A549 (cell line): ENCODE results near the gene MIPOL1. TPM values are rescaled to one million over a fixed set of nuclear protein-coding genes. Genes with fewer than 3 reads are reported as not detected.

ENCODE experiments used
- ATAC-seq, 2 experiments: fragments of 200-7000 bp in 1 of 2; fragments of >200 bp in 1 of 2; cut with Nextera tagmentation in 1 of 2; cut with Tn5 transposase in 1 of 2; 3 replicates each; pipeline versions ENCODE4 v1.8.0 to v1.9.1; 2018 to 2020; ENCODE audit warnings: mild to moderate bottlenecking in 1 of 2, moderate library complexity in 1 of 2
- CTCF ChIA-PET: fragments of 300-600 bp; sonication (Branson Sonifier 250); formaldehyde crosslinking; extraction: SDS; loops from one replicate; lab custom pipeline; 2021; ENCODE audit warnings: antibody characterized with exemption, inconsistent platforms; lab: Yijun Ruan, JAX
- POLR2A ChIA-PET: fragments of 350-600 bp; formaldehyde crosslinking; extraction: SDS; loops from one replicate; lab custom pipeline; 2021; ENCODE audit warnings: antibody characterized with exemption, inconsistent platforms; lab: Yijun Ruan, JAX
- DNase-seq, 2 experiments: peaks; one replicate each; pipeline versions ENCODE4 v3.0.0 to v3.0.0-alpha.2; 2011 to 2016; ENCODE audit warnings: low read depth in 1 of 2, low spot score in 1 of 2
- FAIRE-seq: peaks from 2 replicates; lab custom pipeline; 2011; peaks lifted over from hg19 to GRCh38; lab: Jason Lieb, UNC
- H3K27ac ChIP-seq, 2 experiments: fragments of >200 bp; sonication (Bioruptor Twin); formaldehyde crosslinking; 3 replicates each; pipeline ENCODE4 v1.5.1; 2016 to 2017
- H3K4me1 ChIP-seq: fragments of >200 bp; sonication (Bioruptor Twin); formaldehyde crosslinking; 3 replicates; pipeline ENCODE4 v1.6.1; 2016
- H3K4me2 ChIP-seq: fragments of >200 bp; sonication (Bioruptor Twin); formaldehyde crosslinking; 3 replicates; pipeline ENCODE4 v1.6.1; 2016
- H3K4me3 ChIP-seq: fragments of >200 bp; sonication (Bioruptor Twin); formaldehyde crosslinking; 3 replicates; pipeline ENCODE4 v1.5.1; 2016
- H3K9me3 ChIP-seq: fragments of >200 bp; sonication (Bioruptor Twin); formaldehyde crosslinking; 3 replicates; pipeline ENCODE4 v1.6.1; 2016
- BHLHE40 ChIP-seq: IDR thresholded peaks from 2 replicates; pipeline ENCODE4 v1.6.1; 2012; ENCODE audit warnings: low read depth, low read length, inconsistent platforms
- CBX2 ChIP-seq: fragments of 200-600 bp; sonication (generic); IDR thresholded peaks from 2 replicates; pipeline ENCODE4 v1.6.1; 2016; ENCODE audit warnings: low read depth, mild to moderate bottlenecking, borderline replicate concordance
- CBX8 ChIP-seq: fragments of 200-600 bp; sonication (generic); IDR thresholded peaks from 2 replicates; pipeline ENCODE4 v1.6.1; 2016
- CHD4 ChIP-seq: fragments of 200-600 bp; sonication (generic); IDR thresholded peaks from 2 replicates; pipeline ENCODE4 v1.6.1; 2016; ENCODE audit warnings: antibody characterized with exemption, mild to moderate bottlenecking, borderline replicate concordance
- ESRRA ChIP-seq: fragments of 150-350 bp; IDR thresholded peaks from 2 replicates; pipeline ENCODE4 v1.6.1; 2014; ENCODE audit warnings: mild to moderate bottlenecking, low read length, borderline replicate concordance
- FOSL2 ChIP-seq, 2 experiments: fragments of 450-650 bp in 1 of 2; fragments of >200 bp in 1 of 2; sonication (Bioruptor Twin) in 1 of 2; formaldehyde crosslinking; IDR thresholded peaks; 2 replicates each; pipeline versions ENCODE4 v1.5.0 to v1.6.1; 2016 to 2020; ENCODE audit warnings: mild to moderate bottlenecking in 1 of 2, moderate library complexity in 1 of 2
- FOXS1 ChIP-seq: fragments of 250-450 bp; sonication (Bioruptor Pico); IDR thresholded peaks from 2 replicates; pipeline ENCODE4 v1.5.0; 2020; ENCODE audit warnings: mild to moderate bottlenecking, moderate library complexity
- GATA3 ChIP-seq: IDR thresholded peaks from 2 replicates; pipeline ENCODE4 v1.6.1; 2012; ENCODE audit warnings: borderline replicate concordance
- HOXB13 ChIP-seq: fragments of 250-450 bp; sonication (Bioruptor Pico); IDR thresholded peaks from 2 replicates; pipeline ENCODE4 v1.5.0; 2020; ENCODE audit warnings: low read depth, mild to moderate bottlenecking, moderate library complexity
- HOXB5 ChIP-seq: fragments of 250-450 bp; sonication (Bioruptor Pico); IDR thresholded peaks from 2 replicates; pipeline ENCODE4 v1.5.0; 2020; ENCODE audit warnings: mild to moderate bottlenecking, moderate library complexity
- KDM5A ChIP-seq: fragments of 200-600 bp; sonication (generic); IDR thresholded peaks from 2 replicates; pipeline ENCODE4 v1.6.1; 2016; ENCODE audit warnings: antibody characterized with exemption, mild to moderate bottlenecking
- MAFK ChIP-seq: fragments of 450-650 bp; IDR thresholded peaks from 2 replicates; pipeline ENCODE4 v1.6.1; 2014; ENCODE audit not compliant: partially characterized antibody
- MAZ ChIP-seq: fragments of 150-350 bp; IDR thresholded peaks from 2 replicates; pipeline ENCODE4 v1.6.1; 2014; ENCODE audit warnings: antibody characterized with exemption, low read depth, low read length, borderline replicate concordance
- MYC ChIP-seq: IDR thresholded peaks from 2 replicates; pipeline ENCODE4 v1.6.1; 2012; ENCODE audit warnings: mild to moderate bottlenecking, inconsistent platforms, low read length, improper control_type of control experiment, borderline replicate concordance
- NFE2L2 ChIP-seq: fragments of 150-350 bp; conservative IDR thresholded peaks from 2 replicates; pipeline ENCODE4 v1.6.1; 2014; ENCODE audit warnings: low read length
- PHF8 ChIP-seq: fragments of 200-600 bp; sonication (generic); IDR thresholded peaks from 2 replicates; pipeline ENCODE4 v1.6.1; 2016; ENCODE audit warnings: low read depth, mild to moderate bottlenecking, antibody characterized with exemption, moderate library complexity, borderline replicate concordance
- POLR2A ChIP-seq: IDR thresholded peaks from 2 replicates; pipeline ENCODE4 v1.6.1; 2012; ENCODE audit warnings: mild to moderate bottlenecking, low read length
- POLR2AphosphoS2 ChIP-seq: conservative IDR thresholded peaks from 2 replicates; pipeline ENCODE4 v1.6.1; 2012; ENCODE audit warnings: low read length, improper control_type of control experiment, inconsistent platforms
- RFX5 ChIP-seq: fragments of 450-650 bp; IDR thresholded peaks from 2 replicates; pipeline ENCODE4 v1.7.1; 2014; ENCODE audit warnings: antibody characterized with exemption, mild to moderate bottlenecking, moderate library complexity
- RNF2 ChIP-seq: fragments of 200-600 bp; sonication (generic); IDR thresholded peaks from 2 replicates; pipeline ENCODE4 v1.6.1; 2016; ENCODE audit warnings: low read depth, mild to moderate bottlenecking, antibody characterized with exemption, moderate library complexity, borderline replicate concordance
- SREBF2 ChIP-seq: fragments of 450-650 bp; IDR thresholded peaks from 2 replicates; pipeline ENCODE4 v1.6.1; 2014; ENCODE audit warnings: mild to moderate bottlenecking, moderate library complexity
- TFCP2L1 ChIP-seq: fragments of 250-450 bp; sonication (Bioruptor Pico); IDR thresholded peaks from 2 replicates; pipeline ENCODE4 v1.5.0; 2021; ENCODE audit warnings: mild to moderate bottlenecking
- TP53 ChIP-seq: fragments of 250-450 bp; sonication (Bioruptor Pico); IDR thresholded peaks from 2 replicates; pipeline ENCODE4 v1.5.0; 2021; ENCODE audit warnings: mild to moderate bottlenecking, moderate library complexity
- ZC3H11A ChIP-seq: fragments of 450-650 bp; IDR thresholded peaks from 2 replicates; pipeline ENCODE4 v1.6.1; 2014; ENCODE audit warnings: antibody characterized with exemption, mild to moderate bottlenecking
- WGBS: methylation state at CpG from one replicate; pipeline ENCODE4 v1.1.6; 2017; ENCODE audit errors: missing lambda C conversion rate; 5-methylcytosine and 5-hydroxymethylcytosine counted together
- polyA plus RNA-seq, 4 experiments: library from polyadenylated mRNA; depleted of rRNA in 3 of 4; stranded (reverse); fragments of >200 nt; fragmentation: RNase III in 1 of 4; extraction: RNeasy Plus Mini Kit Qiagen cat#74134 plus additional on column Dnase treatment in 1 of 4; gene quantifications; 2 replicates in 3 of 4; 3 replicates in 1 of 4; pipeline ENCODE4 v1.2.3, GENCODE V29; 2011 to 2017
- TF ChIP-seq, protein P1 (sequence below): fragments of 450-650 bp; IDR thresholded peaks from 2 replicates; pipeline ENCODE4 v1.6.1; 2014; ENCODE audit warnings: antibody characterized with exemption
- TF ChIP-seq, protein P2 (sequence below): fragments of >200 bp; sonication (Bioruptor Twin); formaldehyde crosslinking; IDR thresholded peaks from 2 replicates; pipeline ENCODE4 v1.6.1; 2016
- TF ChIP-seq, protein P3 (sequence below): fragments of 250-450 bp; sonication (Bioruptor Pico); IDR thresholded peaks from 2 replicates; pipeline ENCODE4 v1.5.0; 2020; ENCODE audit warnings: low read depth, mild to moderate bottlenecking, moderate library complexity

MIPOL1 gene
- polyA plus RNA-seq, 2 of the 4 experiments (the other 2 are of a cell fraction) = 5.2 to 13.4 TPM

DNA sequence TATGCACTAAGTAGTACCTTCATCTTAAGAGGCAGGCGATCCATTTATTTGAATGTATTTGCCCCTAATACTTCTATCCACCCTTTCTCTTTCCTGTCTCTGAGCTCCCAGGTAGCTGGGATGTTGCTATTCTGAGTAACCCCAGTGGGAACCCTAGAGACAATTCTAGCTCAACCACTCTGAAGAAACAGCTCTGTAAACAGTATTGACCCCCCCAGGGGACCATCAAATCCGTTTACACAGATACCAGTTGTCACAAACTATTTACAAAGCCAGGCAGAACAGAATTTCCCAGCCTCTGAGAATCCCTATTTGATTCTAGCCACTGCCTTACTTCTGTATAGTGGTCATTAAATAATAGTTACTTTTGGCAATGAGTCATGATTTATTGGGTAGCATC is 64.9 kb downstream of the MIPOL1 start:
- DNase-seq (no peak), ATAC-seq (no peak), FAIRE-seq (no peak)
- H3K9me3 ChIP-seq = no peaks in the 10 kb centered on the region
- CTCF ChIA-PET = interaction anchor here (1.1 kb wide), 1 partner anchor 32 kb away, joined by 3 read pairs; no protein-coding TSS in a partner anchor
- no peak overlapping the region for H3K4me2 ChIP-seq
- H3K4me3 ChIP-seq = no peak overlapping the region
- WGBS = 50% methylated on average over 2 of the region's 2 CpGs
- TF ChIP-seq MYC = no peak
- no peak for TF ChIP-seq GATA3
- TF ChIP-seq, protein P1, sequence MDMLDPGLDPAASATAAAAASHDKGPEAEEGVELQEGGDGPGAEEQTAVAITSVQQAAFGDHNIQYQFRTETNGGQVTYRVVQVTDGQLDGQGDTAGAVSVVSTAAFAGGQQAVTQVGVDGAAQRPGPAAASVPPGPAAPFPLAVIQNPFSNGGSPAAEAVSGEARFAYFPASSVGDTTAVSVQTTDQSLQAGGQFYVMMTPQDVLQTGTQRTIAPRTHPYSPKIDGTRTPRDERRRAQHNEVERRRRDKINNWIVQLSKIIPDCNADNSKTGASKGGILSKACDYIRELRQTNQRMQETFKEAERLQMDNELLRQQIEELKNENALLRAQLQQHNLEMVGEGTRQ = no peak
- no peak for TF ChIP-seq SREBF2
- TF ChIP-seq POLR2A = no peak
- TF ChIP-seq HOXB5 (CRISPR knock-in tag) = no peak
- no peak for TF ChIP-seq RFX5
- H3K27ac ChIP-seq = no peak overlapping the region
- POLR2A ChIA-PET = no interaction called here
- H3K4me1 ChIP-seq = no peaks in the 10 kb centered on the region

DNA sequence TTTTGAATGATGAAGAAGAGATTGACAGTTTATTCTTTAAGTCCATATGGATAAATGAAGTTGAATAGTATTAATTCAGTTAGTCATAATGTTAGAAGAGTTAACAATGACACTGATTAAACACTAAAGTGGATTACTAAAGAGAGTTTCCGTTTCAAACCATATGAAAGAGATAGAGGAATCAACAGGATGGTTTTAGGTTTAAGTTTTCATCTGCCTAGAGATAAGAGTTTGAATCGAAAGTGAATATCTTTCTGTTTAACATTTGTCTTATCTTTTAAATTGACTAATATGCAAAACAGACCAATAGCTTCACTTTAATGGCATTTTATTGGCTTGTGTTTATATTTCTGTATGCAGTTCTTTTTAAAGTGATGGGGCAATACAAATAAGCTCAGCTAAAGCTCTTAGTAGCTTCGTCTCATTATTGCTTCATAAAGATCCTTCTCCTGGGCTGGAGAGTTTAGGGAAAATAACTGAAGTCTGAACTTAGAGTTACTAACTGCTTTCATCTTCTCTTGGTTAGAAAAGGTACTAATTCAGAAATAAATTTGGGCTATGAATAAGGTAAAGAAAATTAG is 66.0 kb downstream of the MIPOL1 start:
- no peaks in the 10 kb centered on the region for H3K9me3 ChIP-seq
- peak; percentile 18 for FAIRE-seq
- H3K4me2 ChIP-seq = no peak overlapping the region
- no peak overlapping the region for H3K4me3 ChIP-seq
- 70% methylated on average over 3 of the region's 3 CpGs for WGBS
- H3K27ac ChIP-seq = no peak overlapping the region
- TF ChIP-seq TFCP2L1 (CRISPR knock-in tag) (no peak), KDM5A (no peak), POLR2AphosphoS2 (no peak), MAFK (no peak)
- TF ChIP-seq, all 56 proteins: peak for 0
- ChIA-PET CTCF (no interaction called here), POLR2A (no interaction called here)
- ATAC-seq (no peak), DNase-seq (no peak)
- H3K4me1 ChIP-seq = no peaks in the 10 kb centered on the region

DNA sequence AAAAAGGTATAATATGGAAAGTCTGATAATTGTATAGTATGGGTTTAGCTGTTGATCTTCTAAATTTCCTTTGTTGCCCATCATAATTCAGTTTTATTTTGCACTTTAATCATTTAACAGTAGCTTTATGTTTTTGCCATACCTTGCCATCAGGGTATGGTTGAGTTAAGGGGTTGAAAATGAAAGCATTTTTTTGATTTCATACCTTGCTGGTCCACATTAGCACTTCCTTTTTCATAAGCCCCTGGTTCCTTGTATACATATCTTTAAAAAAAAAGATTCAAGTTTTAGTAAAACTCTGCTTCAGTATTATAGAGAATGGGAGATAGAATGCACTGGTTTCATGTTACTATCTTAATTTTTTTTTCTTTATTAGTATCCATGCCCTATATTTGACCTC is 71.1 kb downstream of the MIPOL1 start:
- Histone ChIP-seq H3K4me3 (no peak overlapping the region), H3K9me3 (no peaks in the 10 kb centered on the region), H3K27ac (no peak overlapping the region), H3K4me2 (no peak overlapping the region), H3K4me1 (peaks cover 5% of the 10 kb centered on the region; the same call in 1 of the 3 replicates)
- POLR2A ChIA-PET = no interaction called here
- no peak for ATAC-seq
- DNase-seq = no peak
- FAIRE-seq = no peak
- TF ChIP-seq CBX8 (no peak), FOXS1 (CRISPR knock-in tag) (no peak), HOXB13 (CRISPR knock-in tag) (no peak), ESRRA (no peak), POLR2AphosphoS2 (no peak), FOSL2 (IDR thresholded peaks at IDR 0.05) (no peak), FOSL2 (CRISPR knock-in tag; IDR thresholded peaks at IDR 0.05) (no peak), TP53 (CRISPR knock-in tag) (no peak), PHF8 (no peak)
- TF ChIP-seq, all 56 proteins: peak for 0
- CTCF ChIA-PET = interaction anchor here (0.7 kb wide), 1 partner anchor 234 kb away, joined by 3 read pairs; no protein-coding TSS in a partner anchor

DNA sequence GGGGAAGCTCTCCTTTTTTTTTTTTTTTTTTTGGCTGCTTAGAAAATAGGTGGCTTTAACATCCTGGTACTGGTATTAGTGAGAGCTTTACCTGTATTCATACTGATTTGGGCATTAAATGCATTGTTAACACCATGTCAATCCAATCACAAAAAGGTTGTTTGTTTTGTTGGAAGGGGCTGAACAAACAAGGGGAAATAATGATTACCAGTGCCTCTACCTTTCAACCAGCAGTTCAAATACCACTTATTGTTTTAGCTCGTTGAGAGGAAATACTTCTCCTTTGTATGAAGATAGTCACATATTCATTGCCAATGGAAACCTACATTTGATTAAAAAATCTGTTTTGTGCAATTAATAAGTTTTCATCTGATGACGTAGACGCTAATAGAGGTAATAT is 72.9 kb downstream of the MIPOL1 start:
- no peak overlapping the region for H3K27ac ChIP-seq
- no peak for FAIRE-seq
- TF ChIP-seq FOSL2 (IDR thresholded peaks at IDR 0.05) (no peak), FOSL2 (CRISPR knock-in tag; IDR thresholded peaks at IDR 0.05) (no peak), NFE2L2 (no peak), ZC3H11A (no peak), HOXB13 (CRISPR knock-in tag) (no peak), RNF2 (no peak), CHD4 (no peak), RFX5 (no peak), BHLHE40 (no peak), POLR2AphosphoS2 (no peak), MAZ (no peak), CBX2 (no peak)
- TF ChIP-seq, protein P2, sequence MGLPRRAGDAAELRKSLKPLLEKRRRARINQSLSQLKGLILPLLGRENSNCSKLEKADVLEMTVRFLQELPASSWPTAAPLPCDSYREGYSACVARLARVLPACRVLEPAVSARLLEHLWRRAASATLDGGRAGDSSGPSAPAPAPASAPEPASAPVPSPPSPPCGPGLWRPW = no peak
- TF ChIP-seq, protein P3, sequence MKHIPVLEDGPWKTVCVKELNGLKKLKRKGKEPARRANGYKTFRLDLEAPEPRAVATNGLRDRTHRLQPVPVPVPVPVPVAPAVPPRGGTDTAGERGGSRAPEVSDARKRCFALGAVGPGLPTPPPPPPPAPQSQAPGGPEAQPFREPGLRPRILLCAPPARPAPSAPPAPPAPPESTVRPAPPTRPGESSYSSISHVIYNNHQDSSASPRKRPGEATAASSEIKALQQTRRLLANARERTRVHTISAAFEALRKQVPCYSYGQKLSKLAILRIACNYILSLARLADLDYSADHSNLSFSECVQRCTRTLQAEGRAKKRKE (CRISPR knock-in tag) = no peak
- 70% methylated on average over 3 of the region's 3 CpGs for WGBS
- H3K4me2 ChIP-seq = no peak overlapping the region
- no peak overlapping the region for H3K4me3 ChIP-seq
- ChIA-PET POLR2A (no interaction called here), CTCF (no interaction called here)
- DNase-seq = no peak
- no peak for ATAC-seq
- H3K9me3 ChIP-seq = no peaks in the 10 kb centered on the region
- H3K4me1 ChIP-seq = peaks cover 5% of the 10 kb centered on the region; the same call in 1 of the 3 replicates
